HG02840 (cell line): ENCODE results near the gene CENPU.
"Not testable (repeated sequence)": the region's sequence is repeated elsewhere in the genome, so short reads cannot be mapped to it uniquely, and the experiment has no call there.

Experiments
- ATAC-seq: cut with Tn5 transposase; IDR thresholded peaks from one replicate; pipeline ENCODE4 v1.9.1; 2021; ENCODE audit warnings: mild to moderate bottlenecking, moderate library complexity, moderate number of reproducible peaks; ENCODE audit not compliant: unreplicated experiment, low FRiP score

Gene CENPU

DNA sequence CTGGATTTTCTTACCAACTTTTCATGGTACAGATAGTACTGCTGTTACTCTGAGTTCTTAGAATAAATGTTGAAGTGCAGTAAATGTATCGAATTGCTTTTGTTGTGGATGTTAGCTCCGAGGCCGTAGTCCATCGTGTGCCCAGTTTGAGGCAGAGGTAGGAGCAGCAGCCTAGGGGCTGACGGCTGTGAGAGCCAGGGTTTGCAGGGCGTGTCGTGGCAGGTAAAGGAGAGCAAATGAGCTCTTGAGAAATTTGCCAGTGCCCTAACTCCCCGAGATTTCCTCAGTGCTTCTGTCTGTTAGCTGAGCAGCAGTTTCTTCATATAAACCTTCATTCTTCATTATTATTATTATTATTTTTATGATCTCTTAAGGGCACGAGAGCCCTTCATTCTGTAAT lies 62.8 kb downstream of the CENPU start:
- ATAC-seq, result no peak

DNA sequence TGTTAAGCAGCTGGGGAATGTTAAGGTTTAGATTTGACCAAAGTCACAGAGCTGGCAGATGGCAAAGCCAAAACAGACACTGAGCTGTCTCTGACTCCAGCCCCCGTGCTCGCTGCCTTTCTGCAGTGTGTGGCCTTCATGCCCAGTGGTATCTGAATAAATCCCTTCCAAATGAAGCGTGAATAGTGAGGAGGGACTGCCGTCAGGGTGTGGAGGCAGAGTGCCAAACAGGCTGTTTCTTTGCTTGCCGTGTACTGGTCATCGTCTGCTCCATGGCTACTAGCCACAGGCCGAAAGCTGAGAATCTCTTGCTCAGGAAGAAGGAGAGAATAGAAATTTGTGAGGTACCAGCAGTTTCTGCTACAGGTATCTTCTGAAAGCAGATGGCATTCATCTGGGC lies 64.6 kb downstream of the CENPU start:
- no peak for ATAC-seq

DNA sequence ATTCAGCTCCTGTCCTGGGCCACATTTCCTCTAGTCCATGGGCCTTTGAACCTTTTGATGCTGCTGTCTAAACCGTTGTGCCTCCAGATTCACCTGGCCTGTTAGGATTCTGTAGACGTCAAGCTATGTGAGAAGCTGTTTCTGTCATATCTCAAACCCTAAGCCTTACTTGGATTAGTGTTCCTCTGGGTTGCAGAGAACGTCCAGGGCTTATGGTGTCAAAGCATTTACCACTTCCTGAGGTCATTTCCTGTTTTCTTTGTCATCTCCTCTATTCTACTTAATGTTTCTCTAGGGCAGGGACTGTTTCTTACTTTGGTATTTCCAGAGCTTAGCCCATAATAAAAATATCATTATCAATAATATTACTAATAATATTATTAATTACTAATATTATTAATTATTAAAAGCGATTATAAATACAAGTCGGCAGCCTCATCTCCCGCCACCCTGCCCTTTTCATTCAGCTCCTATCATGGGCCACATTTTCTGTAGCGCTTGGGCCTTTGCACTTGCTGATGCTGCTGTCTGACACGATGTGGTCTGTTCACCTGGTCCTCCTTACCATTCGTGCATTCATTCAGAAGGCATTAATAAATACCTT lies 65.3 kb downstream of the CENPU start:
- ATAC-seq, result no peak

DNA sequence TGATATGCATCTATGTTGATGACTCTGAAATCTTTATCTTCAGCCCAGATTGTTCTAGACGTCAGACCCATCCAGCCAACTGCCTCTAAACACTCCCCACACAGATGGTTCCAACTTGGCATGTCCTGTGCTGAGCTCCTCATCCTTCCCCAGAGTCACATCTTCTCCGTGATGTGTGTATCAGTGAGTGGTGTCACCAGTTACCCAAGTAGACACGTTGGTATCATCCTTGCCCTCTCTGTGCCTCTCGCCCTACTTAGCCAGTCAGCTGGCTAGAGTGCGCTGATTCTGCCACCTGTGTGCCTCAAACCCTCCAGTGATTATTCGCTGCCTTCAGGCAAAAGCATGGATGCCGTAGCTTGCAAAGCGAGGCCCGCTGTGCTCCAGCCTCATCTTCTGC lies 65.8 kb downstream of the CENPU start:
- ATAC-seq, result no peak

DNA sequence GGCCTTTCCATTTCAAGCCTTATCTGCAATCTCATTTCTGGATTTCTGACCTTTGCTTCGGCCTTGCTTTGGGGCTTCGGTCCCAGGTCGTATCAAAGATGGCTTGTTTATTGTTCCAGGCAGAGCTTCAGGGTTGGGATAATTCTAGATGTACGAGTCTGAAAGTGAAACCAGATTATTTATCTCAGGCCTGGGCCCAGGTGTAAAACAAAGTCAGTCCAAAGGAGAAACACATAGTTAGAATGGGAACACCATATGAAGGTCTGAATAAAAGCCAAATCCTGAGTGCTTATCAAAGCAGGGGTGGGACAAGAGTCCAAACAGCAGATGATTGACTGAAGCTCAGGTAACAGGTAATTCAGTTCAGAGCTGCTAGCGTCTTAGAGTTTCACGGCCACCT lies 67.2 kb downstream of the CENPU start:
- no peak for ATAC-seq

DNA sequence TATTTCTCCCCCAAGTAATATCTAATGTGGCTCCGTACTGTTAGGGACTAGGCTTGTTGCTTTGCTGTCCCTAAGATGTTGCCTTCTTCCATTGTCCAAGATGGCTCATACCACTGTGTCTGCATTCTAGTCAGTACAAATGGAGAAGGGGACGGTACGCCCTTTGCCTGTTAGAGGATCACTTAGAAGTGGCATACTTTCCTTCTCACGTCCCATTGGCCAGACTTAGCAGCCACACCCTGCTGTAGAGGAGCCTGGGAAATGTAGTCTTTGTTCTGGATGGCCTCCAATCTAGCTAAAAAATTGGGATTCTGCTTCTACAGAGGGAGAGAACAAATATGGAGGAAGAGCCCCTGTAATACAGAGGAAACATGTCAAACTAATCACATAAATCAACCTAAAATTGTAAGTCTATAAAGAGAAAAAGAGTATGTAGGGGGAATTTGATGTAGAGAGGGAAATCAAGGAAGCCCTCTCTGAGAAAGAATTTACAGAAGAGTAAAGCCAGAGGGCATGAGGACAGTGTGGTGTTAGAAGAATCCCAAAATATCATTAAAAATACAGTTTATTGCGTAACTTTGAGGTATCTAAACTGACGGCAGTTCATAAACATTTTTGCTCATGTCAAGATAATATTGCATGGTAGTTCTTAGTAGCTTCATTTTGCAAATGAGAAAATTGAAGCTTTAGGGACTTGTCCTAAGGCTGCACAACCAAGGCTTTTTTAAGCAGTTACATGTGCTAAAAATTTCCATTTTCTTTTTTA lies 69.3 kb downstream of the CENPU start:
- ATAC-seq, result no peak

DNA sequence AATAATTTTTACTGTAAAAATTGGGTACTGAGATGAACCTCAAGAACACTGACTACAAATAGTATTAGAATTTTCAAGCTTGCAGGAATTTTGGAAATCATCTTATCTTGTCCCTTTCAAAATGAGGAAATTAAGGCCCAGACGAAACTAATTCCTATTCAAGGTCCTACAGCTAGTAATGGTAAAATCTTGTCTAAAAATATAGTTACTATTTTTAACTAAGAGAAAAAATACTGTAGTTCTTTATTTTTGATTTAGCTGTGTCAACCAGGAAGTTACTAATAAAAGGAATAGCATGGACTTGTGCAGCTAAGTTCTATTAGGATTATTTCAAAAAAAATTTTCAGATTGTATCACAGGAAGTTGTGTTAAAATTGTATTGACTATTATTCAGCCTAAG lies 71.7 kb downstream of the CENPU start:
- no peak for ATAC-seq

DNA sequence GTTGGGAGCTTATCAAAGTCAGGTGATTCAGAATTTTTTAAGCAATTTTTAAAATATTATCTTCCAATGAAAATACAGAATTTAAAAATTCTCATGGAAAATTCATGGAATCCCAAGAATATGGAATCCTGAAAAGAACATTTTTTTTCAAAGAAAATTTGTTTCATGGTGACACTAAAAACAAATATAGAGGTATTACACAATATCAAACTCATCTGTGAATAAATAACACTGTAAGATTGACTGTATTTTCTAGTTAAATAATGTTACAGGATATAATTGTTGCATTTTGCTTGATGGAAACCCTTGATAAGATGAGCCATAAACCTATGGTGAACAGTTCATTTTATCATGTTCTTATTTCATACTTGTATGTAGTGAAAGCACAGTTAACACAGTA lies 72.9 kb downstream of the CENPU start:
- ATAC-seq, result no peak

DNA sequence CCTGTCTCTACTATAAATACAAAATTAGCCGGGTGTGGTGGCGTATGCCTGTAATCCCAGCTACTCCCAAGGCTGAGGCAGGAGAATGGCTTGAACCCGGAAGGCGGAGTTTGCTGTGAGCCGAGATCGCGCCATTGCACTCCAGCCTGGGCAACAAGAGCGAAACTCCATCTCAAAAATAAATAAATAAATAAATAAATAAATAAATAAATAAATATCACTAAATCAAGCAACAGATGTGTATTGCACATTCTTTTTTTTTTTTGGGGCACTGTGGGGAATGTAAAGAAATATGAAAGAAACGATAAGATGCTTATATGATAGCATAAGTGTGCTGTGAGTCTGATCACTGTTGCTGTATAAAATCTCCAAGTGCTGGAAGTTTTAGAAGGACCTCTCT lies 76.1 kb downstream of the CENPU start:
- not testable (repeated sequence) for ATAC-seq

DNA sequence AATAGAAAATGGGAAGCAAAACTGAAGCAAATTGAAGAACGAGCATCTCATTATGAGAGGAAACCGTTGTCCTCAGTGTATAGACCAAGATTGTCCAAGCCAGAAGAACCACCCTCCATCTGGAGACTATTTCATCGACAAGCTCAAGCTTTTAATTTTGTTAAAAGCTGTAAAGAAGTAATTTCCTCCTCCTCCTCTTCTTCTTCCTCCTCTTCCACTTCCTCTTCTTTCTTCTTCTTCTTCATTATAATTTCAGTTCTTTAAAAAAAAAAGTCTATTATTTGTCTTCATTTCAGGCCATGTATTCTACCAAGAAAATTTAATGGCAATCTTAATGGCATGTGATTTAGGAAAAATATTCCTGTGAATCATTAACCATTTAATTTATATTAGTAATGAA lies 76.8 kb downstream of the CENPU start:
- no peak for ATAC-seq

DNA sequence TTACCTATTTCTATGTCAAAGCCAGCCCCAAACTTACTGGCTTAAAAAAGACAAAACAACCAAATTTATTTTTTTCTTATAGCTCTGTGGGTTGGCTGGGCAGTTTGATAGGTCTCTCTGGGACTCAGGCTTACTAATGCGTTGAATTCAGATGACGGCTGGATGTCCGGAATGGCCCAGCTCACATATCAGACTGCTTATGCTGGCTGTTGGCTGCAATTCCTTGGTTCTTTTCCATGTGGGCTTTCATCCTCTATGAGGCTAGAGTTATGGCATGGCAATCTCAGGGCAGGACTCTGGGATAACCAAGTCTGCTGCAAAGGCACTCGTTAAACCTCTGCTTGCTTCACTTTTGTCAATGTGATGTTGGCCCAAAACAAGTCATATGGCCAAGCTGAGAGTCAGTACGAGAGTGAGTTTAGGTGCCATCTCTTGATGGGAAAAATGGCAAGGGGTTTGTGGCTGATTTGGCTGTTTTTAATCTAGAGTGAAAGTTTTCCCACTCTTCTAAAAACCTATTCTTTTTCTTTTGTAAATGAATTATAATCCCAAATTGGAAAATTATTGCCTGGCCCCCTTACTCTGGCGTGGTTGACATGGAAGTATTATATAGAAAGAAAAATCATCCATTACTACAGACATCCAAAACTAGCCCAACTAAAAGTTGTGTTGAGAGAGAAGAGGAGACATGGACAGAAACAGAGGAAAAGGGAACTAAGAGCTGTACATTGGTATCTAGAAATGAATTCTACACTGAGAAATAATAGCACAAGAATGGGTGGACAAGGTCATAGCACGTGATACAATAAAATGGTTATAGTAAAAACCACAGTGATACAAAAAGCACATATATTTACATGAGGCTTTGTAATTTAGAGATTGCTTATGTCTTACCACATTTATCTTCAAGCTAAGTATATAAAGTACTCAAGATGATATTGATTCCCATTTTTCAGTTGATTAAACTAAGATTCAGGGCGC lies 77.7 kb downstream of the CENPU start:
- no peak for ATAC-seq

DNA sequence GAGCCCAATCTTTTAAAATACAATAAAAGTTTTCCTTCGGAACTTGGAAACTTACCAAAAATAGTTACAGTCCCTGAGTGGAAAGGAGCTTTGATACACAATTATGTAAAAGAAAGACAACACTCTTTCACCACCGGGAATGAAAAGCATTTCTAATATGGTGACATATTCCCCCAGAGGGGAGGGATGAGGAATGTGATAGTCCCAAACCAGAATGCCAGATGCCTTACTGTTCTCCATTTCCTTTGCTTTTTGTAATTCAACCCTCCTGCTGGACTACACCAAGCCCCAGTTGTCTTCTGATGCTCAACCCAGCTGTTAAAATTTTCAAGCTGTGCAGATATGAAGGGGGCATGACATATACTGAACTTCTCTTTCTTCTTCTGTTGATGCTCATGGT lies 80.2 kb downstream of the CENPU start:
- ATAC-seq, result no peak

DNA sequence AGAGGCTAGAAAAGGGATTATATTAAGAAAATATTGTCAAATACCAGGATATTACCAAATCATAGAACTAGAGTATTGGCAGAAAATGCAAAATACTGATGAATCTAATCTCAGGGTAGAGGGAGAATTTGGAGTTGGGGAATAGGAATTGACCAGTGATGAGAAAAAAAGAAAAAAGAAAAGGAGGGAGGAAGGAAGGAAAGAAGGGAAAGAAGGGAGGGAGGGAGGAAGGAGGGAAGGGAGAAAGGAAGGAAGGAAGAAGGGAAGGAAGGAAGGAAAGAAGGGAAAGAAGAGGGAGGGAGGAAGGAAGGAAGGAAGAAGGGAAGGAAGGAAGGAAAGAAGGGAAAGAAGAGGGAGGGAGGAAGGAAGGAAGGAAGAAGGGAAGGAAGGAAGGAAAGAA lies 81.2 kb downstream of the CENPU start:
- ATAC-seq, result not testable (repeated sequence)

DNA sequence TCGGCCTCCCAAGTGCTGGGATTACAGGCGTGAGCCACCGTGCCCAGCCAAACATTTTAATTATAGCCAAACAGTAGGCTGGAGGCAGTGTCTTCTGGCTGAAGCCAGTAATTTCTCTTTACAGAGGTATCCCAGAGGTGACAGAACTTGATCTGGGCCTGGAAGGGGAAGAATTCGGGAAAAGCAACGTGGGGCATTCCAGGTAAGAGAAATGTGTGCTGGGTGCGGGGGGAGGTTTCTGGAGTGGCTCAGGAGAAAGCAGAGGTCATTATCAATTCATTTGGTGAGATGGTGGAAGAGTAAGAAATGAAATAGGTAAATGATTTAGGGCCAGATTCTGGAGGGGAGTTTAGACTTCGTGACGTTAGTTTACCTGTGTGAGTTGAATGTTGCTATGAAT lies 82.0 kb downstream of the CENPU start:
- no peak for ATAC-seq

DNA sequence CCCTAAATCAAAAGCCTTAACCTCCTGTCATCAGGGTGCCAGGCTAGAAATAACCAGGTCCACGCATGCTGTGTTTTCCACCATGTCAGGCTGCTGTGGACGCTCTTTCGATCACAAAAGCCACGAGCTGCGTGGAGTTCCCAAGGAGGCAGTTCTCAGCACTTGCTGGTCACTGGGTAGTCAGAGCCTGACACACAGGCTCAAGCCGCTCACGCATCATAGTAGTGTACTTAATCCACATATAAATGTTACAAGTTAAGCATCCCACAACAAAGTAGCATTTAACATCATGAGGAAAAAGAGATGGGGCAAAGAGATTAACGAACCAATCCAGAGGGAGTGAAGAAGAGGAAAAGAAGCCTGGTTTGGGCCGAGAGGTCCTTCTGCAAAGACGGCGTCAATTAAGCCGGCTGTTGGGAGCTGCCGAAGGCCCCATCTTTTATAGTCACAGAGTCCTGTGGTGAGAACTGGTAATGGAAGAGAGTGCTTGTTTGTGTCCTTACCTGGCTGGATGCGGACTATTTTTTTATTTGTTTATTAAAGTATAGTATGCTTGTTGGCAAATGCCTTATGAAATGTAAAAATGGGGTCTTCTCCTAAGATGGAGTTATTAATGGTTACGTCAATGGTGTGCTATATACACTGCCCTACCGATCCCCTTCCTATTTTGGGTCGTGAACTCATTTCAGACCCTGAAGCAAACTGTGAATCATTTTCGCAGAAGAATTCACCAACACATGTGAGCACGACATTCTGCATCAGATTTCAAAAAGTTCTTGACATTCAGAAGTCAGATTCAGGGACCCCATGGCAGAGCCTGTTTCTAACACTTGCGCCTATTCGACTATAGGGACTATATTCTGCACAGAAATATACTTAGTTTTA lies 83.7 kb downstream of the CENPU start:
- peak; percentile 19 for ATAC-seq

DNA sequence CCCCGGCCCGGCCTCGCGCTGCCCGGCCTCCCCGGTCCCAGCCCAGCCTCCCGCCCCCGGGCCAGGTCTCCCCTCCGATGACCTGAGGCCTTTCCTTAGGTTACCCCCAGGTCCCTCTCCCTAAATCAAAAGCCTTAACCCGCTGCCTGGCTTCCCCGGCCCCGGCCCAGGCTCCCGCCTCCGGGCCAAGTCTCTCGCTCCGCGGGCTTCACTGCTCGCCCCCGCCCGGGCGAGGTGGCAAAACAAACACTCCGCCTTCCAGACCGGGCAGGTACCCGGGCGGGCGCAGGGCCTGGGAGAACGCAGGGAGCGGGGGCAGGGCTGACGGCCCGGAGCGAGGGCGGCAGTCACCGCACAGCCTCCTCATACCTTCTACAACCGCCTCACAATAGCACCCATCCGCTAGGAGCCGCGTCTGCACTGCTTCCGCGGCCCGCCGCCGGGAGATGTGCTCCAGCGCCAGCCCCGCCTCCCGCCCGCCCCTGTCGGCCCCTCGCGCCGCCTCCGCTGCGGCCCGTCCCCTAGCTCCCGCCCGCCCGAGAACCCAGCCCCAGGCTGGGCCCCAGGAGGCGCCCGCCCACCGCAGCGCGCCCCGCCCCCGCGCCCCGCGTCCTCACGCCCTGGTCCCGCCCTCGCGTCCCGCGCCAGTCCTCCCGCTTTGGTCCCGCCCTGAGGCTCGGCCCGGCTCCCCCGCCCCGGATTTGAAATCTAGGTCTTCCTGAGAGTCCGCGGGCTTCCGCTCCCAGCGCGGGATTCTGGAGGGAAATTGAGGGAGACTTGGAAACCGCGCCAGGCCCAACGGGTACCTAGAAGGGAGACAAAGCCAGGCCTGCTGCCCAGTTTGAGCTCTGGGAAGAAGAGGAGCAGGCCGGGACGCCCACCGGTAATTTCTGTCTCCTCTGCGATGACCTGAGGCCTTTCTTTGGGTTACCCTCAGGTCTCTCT lies 84.6 kb downstream of the CENPU start, which contains the start of the genes CASP3 and PRIMPOL:
Gene CASP3, minus strand, starts transcription at position 422 of the 945 bp plus-strand sequence. CDS start 10,994 bp downstream, outside the sequence.
Gene PRIMPOL, plus strand, starts transcription at position 713 of the 945 bp plus-strand sequence. CDS start 7,403 bp downstream, outside the sequence.
- ATAC-seq, result peak; percentile 83

DNA sequence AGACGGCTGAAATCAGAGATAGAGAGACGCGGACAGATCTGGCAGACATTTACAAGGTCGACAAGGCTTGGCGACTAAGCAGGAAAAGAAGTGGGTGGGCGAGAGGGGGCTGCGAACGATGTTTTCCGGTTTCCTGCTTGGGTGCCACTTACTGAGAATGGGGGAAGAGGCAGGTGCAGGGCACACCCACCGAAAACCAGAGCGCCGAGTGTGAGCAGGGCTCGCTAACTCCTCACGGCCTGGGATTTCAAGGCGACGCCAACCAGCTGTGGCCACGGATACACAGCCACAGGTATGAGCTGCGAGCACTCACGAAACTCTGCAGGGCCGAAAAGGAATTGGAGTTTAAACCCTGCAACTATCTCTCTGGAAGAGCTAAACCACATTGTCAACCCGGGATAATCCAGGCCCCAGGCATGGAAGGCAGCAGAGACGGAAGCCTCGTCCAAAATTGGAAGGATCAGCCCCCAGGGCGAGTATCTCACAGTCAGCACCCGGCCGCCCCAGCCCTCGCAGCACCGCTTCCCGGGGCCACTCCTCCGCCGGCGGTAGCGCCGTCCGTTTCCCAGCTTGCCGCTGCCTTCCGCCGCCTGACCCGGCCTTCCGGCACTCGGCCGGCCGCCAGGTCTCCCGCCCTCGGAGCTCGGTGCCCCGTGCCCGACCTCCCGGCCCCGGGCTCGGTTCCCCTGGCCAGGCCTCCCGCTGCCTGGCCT lies 85.4 kb downstream of the CENPU start:
- ATAC-seq, result peak; percentile 28

DNA sequence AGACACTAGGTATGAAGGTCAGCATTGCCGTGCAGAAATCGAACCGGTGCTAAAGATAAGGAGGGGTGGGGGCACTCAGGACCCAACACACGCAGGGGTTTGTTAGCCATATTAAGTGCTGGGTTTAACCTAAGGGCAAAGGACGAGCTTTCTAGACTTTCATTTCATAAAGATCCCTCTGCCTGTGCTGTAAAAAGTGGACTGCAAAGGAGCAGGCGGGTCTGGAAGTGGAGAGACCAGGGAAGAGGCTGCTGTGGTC lies 85.9 kb downstream of the CENPU start:
- ATAC-seq, result no peak
